Hematopoietic multipotent progenitor cell treated with erythropoietin and hydrocortisone succinate and interleukin-3 and kit ligand, for 4 days (in vitro differentiated cells): ENCODE results near the gene PFKFB4.

Experiments used
- DNase-seq: peaks from one replicate; pipeline ENCODE4 v3.0.0-alpha.2; 2015

The PFKFB4 gene

DNA sequence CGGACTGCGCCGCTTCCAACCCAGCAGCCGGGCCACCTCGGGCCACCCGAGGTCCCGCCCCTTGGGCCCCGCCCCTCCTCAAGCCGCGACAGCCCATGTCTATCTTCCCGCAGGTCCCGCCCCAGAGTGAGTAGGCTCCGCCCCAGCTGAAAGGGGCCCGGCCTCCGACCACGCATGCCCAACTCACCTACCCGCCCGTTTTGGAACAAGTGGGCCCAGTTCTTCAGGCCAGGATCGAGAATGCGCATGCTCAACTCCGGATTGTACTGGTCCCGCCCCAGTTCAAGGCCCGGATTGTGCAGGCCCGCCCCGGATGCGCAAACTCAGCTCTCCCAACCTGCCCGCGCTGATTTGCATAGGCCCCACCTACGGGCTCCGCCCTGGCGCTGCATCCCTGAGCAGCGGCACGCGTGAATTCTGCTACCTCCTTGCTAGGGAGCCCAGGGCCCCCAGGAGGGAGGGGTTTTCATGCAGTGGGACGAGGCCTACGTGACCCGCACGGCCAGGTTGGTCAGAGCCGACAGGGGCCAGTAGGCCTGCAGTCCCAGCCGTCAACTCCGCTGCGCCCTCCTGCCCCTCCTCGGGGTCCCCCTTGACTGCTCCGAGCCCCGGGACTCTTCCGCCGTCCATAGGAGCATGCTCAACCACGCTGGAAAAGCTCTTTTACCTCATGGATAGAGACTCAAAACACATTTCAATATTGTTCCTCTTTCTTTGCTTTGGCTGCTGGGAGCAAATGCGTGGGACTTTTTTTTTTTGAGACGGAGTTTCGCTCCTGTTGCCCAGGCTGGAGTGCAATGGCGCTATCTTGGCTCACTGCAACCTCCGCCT, at the start of gene PFKFB4:
Gene PFKFB4 (minus strand): TSS at position 8 of the 831 bp plus-strand sequence. CDS start 26 bp downstream, outside the sequence.
- DNase-seq: peak; percentile 100

DNA sequence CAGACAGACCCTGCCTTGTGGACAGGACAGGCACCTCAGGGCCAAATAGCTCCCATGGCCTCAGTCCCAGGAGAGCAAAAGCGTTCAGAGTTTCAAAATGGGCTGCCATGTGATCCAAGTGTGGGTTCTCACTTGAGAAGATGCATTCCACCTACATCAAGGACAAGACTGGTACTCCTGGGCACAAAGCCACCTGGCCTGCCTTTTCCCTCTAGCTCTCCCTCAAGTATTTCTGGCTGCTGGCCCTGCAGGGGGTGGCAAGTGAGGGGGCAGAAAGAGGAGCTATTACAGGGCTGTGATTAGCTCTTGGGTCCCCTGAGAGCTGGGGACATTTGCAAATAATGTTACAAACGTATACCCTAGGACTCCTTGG, 45.0 kb upstream of the PFKFB4 start:
- no peak for DNase-seq

DNA sequence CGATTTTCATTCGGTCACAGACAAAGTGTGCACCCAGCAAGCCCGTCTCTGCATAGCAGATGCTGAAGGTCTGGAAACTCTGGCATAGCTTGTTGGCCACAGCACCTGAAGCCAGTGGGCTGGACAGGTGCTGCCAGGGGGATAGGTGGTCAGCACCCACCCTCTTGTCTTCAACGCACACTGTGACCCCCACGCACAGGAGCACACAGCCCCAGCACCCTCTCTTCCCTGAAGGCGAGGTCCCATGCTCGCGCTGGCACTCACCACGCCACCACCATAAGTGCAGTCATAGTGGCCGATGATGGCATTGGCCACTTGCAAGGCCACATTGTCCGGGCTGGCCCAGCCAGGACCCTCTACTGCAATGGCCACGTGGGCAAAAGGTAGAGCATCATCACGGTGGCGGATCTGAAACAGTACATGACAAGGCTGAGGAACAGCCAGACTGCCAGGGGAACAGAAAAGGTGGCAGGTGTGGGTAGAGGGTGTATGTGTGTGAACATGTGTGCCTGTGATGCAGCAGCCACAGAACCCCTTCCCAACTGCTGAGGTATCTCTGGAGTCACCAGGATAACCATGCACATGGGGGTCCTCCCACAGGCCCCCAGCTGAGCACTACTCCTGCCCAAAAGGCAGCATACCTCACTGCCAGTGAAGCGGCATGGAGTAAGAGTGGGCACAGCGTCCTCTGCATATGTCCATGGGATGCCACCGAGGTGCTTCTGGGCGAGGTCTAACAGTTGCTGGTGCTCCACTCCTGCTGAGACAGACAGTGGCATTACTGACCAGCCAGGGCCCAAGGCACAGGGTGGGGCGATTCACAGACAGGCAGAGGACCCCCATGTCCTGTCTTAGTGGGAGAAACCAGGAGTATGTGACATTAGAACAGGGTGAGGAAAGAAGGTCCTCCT, 44.4 kb upstream of the PFKFB4 start:
- DNase-seq: no peak

DNA sequence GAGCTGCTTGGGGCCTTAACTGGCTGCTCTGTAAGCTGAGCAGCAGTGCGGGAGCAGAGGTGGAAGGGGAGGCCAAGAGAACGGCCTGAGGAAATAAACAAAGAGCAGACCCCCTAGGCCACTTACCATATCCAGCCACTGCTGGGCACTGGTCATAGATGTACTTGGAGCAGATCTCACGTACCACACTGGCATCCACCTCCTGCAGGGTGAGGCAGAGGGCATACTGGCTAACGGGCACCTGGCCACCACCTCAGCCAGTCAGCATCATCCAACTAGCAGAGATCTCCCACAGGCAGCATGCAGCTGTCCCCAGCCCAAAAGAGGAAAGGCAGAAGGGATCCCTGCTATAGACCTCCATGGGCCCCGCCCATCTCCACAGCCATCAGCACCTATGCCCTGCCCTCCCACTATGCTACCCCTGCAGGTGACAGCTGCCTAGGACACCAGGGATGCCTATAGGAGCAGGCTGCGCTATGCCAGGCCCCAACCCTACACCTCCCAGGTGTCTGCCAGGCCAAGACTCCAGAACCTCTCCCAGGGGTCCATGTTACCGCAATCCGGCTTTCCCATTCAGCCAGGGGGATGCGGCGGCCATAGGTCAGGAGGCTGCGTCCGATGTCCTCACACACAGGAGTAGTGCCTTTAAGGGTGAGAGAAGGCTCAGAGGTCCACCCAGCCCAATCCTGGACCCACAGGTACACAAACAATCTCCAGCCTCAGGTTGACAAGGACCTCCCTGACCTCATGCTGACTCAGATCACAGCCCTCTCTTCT, 43.1 kb upstream of the PFKFB4 start:
- DNase-seq: no peak

DNA sequence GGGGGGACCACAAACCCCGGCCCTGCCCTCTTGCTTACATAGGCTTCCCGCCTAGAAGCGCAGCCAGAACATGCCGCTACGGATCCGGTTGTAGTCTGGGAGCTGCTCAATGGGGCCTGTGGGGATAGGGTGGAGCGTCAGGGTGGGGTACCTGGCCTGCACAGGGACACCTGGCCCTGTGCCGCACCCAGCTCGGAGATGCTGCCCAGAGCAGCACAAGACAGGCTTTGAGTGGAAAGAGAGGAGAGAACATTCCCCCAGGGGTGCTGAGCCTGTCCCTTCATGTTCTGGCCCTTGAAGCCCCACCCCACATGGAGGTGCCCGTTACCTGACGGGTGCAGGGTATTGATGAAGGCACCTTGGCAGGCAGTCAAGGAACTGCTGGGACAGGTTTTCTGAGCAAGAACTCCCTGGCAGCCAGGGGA, 42.5 kb upstream of the PFKFB4 start:
- no peak for DNase-seq

DNA sequence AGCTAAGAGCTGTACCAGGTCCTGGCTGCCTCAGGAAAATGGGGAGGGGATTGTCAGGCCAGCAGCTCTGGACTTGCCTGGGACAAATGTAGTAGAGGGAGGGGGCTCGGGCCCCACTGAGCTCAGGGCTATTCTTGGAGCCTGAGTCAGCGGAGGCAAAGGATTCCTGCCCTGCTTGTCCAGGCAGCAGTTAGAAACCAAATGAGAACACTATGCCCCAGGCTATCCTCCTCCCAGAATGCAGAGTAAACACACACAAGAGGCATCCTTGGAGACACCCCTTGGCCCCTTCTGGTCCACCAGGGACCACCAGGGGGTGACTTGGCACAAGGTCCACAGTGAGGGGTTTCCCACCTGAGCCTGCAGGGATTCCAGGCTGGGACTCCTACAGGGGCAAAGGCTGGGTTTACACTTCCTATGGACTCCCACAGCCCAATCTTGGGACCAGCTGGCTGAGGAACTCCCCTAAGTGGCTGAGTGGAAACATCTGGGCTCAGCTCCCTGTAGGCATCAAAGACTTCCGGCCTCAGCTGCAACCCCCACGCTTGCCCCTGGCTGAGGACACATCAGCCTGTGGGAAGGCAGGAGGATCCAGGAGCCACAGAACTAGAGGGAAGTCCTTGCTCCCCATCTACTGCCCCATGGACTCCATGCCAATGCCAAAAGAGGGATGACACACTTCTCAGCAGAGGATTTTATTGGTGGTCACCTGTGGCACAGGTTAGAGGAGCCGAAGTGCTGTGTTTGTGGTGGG, 41.9 kb upstream of the PFKFB4 start:
- no peak for DNase-seq

DNA sequence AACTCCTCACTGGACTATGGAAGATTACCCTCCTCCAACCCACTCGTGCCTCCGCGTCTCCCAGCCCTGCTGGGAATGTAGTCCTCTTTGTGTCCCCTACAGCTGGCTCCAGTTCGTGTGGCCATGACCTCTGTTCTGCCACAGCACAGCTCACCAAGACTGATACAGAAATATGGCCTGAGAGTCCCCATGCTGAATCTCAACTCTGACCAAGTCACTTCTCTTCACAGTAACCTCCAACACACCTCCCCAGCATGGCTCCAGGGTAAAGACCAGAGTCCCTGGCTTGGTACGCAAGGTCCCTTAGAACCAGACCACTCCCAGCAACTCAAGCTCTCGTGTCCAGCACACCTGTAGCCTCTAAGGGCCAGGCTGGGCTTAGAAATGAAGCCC, 40.8 kb upstream of the PFKFB4 start:
- no peak for DNase-seq

DNA sequence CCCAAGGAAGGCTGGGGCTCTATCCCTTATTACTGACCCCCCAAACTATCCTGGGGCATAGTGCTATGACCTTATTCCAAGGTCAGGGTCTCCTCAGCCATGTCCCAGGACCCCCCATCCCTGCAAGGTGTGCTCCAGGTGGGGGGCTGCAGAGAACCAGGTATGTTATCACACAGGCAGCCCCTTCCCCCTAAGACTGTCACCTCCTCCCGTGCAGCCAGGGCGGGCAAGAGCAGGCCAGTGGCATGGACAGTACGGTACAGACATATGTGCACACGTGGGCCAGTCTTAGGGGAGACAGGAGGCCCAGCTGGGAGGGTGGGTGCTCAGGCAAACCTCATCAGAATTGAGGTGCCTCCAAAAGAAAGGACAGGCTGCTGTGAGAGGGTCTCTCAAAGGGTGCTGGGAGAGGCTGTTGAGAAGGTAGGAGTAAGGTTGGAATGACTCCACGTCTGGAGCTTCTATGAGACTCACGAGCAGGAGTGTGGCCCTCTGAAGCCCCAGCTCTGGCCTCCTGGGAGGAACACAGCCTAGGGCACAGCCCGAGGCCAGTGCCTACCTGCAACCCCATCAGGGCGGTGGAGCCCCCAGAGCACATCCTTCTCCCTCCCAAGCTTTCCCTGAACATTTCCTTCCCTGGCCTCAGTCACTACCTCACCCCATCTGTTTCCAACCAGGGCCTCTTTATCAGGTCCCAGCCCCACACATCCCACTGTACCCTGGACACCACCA, 40.2 kb upstream of the PFKFB4 start:
- DNase-seq: no peak

DNA sequence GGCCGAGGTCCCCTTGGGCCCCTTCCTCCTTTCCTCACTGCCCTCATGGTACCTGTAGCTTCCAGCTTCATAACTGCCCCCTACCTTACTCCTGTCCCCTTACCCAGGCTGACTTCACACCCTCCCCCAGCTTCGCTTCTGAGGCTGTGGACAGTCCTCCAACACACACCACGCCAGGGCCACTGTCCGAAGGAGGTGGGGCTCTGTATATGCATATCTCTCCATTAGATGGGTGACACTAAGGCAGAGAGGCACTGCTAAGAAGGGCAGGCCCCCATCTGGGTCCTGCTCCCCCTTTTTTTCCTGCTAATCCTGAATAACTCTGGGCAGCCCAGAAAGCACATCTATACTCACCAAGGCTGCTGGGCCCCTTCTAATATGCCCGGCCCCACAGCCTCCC, 39.6 kb upstream of the PFKFB4 start:
- no peak for DNase-seq

DNA sequence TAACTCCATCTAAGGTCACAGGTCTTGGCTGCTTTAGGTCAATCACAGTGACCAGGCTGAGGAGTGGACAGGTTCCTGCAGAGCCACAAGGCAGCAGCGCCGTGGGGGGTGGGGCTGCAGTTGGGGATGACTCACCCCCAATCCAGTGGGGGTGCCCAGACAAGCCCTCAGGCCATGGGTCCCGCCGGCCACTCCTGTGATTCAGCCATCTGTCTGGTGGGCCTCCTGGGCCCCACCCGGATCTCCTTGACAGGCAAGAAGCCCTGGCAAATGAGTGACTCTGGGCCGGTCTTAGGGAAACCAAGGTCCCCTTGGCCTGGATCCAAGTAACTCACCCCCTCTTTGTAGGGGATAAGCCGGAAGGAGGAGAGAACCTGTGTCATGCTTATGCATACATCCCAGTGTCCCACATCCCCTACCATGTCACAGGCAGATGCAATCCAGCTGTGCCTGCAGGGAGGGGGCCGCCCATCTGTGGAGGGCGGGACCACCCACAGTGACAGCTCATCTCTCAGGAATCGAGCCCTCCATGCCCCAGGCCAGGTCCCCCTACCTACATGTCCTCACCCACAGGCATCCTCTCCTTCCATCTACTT, 39.0 kb upstream of the PFKFB4 start:
- DNase-seq: peak; percentile 37

DNA sequence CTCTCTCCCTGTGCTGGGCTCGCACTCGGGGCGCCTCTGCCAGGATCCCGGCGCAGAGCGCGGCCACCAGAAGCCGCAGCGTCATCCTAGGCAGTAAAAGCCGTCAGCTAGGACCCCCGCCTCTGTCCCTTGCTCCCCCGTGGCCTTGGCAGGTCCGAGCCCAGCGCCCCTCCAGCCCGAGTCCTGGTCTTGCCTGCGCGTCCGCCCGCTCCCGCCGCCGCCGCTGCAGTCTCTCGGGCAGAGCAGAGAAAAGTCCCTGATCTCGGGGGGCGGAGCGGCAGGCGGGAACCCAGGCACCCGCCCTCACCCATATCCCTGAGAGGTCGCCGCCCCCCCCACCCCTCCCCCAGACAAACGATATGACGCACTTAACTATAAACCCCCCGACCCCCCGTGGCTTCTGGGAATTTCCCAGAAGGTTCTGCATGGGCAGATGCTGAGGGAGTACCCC, 38.5 kb upstream of the PFKFB4 start, which contains the start of gene COL7A1:
Gene COL7A1 (minus strand): TSS at position 255 of the 451 bp plus-strand sequence. CDS start 170 bp downstream, at position 85.
- no peak for DNase-seq

DNA sequence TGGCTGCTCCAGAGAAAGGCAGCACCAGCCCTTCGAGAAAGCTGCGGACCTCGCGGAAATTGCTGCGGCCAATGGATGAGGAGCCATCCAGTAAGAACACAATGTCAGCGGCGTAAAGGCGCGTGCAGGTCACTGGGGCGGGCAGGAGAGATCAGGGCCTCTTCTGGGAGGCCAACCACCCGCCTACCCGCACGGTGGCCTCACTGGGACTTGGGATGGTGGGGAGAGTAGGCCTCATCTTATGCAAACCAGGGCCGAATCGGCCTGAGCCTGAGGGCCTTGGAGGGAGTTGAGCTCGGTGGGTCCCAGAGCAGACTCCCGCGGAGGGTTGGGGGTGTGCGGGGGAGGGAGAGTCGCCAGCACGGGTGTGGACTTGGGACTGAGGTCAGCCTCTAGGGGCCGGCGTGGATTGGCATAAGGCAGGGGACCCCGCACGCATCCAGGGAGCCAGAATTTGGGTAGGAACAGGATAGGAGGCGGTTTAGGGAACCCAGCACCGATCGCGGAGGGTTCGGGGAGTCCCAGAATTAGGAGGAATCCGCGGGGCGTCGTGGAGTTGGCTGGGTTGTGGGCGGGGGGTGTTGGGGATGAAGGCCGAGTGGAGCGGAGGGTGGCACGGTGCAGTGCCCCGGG, 37.9 kb upstream of the PFKFB4 start:
- DNase-seq: no peak

DNA sequence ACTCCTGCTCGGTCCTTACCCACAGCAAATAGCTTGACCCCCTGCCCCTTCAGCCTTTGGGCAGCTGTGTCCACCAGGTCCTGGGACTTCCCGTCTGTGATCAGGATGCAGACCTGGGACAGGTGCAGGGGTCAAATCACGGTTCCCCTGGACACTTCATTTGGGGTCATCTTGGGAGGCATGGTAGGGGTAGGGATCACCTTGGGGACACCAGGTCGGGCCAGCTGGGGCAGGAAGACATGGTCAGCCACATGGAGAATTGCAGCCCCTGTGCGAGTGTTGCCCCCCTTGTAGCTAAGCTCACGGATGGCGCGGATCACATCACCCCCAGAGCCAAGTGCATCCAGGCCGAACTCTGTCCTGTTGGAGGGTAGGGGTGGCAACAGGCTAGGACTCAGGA, 36.7 kb upstream of the PFKFB4 start:
- DNase-seq: no peak

DNA sequence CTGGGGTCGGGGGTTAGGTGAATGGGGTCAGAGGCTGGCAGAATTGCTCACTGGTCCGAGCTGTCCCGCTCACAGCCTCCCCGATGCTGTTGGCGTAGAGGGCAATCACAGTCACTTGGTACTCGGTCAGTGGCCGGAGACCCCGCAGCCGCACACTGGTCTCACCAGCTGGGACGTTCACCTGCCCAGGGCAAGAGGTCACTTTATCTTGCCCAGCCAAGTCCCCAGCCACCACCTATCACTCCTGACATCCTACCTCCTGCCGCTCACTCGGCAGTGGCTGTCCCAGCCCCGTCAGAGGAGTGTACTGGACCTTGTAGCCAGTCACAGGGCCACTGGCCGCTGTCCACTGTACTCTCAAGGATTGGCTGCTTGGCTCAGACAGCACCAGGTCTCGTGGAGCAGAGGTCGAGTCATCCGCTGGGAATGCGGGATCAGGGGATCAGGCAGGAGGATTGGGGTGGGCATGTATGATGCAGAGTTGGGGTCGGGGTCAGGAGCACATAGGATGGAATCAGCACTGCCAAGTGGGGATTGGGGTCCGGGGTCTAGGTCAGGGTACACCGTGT, 36.0 kb upstream of the PFKFB4 start:
- DNase-seq: no peak

DNA sequence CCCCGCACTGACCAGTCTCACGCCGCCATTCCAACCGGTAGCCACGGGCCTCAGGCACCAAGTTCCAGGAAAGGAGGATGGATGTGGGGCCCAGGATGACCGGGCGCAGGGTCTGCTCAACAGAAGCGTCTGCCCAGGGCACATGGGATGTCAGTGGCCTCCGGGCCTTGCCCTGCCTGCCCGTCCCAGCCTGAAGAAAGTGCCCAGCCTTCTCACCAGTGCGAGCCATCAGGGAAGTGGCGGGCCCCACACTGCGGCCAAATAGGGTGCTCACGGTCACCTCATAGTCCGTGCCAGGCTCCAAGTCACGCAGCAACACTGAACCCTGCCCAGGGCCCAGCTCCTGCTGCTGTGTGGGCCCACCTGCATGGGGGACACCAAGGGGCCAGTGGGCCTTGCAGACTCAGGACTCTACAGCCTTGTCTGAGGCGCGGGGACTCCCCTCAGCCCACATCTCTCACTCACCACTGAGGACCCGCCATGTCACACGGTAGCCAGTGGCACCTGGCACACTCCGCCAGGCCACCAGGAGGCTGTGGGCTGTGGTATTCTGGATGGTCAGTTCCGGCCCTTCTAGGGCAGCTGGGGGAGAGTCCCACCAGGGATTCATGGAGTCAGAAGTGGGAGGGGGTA, 35.4 kb upstream of the PFKFB4 start:
- no peak for DNase-seq

DNA sequence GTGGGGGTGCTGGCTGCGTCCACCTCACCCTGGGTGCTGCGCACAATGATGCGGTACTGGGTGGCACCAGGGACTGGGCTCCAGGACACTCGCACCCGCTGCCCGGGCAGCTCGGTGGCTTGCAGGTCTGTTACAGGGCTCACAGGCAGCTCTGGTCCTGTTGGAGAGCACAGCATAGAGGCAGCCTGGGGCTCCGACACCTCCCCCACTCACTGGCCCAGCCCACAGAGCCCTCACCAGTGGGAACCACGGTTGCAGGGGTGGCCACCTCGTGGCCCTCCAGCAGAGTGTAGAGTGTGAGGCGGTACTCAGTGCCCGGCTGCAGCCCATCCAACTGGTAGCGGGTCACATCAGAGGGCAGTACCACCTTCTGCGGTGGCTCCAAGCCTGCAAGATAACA, 34.8 kb upstream of the PFKFB4 start:
- no peak for DNase-seq

DNA sequence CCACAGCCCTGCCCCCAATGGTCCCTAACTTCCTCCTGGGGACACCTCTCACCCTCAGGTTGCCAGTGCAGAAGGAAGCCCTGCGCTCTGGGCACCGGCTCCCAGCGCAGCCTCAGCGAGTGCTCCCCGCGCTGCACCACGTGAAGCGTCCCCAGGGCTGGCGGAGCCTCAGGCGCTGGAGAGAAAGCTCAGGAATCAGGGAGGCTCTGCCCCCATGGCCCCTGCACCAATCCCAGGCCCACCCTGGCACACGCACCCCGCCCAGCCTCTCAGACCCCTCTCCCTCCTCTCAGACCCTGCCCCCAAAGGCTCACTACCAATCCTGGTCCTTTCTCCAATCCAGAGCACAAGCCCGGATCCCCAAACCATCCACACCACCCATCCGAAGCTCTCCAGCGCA, 31.6 kb upstream of the PFKFB4 start:
- DNase-seq: no peak

DNA sequence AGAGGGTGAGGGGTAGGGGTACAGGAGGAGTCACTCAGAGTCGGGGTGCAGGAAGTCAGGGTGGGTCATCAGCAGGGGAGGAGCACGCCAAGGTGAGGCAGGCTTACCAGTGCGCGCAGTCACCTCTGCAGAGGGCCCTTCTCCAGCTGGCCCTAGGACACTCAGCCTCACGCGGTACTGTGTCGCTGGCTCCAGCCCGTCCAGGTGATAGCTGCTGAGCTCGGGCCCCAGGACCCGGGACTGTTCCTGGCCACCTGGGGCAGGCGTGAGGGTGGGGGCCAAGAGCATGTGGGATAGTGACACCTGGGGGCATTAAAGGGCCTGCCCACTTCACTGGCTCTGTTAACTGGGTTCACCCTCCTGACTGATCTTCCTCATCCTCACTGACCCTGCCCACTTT, 31.1 kb upstream of the PFKFB4 start:
- no peak for DNase-seq

DNA sequence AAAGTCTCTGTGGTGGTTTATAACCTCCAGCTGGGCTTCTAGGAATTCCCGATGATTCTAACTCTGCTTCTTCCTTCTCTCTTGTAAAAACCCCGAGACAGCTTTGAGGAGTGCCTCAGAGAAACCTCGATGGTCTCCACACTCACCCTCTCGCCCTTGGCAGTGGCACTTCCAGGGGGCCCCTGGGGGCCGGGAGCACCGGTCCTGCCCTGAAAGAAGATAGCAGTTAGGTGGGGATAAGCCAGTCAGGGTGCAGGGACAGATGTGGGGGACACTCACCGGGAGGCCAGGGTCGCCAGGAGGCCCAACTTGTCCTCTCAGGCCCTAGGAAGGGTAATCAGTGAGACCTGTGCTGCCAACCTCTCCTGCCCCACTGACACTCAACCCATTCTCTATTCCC, 28.8 kb upstream of the PFKFB4 start:
- no peak for DNase-seq

DNA sequence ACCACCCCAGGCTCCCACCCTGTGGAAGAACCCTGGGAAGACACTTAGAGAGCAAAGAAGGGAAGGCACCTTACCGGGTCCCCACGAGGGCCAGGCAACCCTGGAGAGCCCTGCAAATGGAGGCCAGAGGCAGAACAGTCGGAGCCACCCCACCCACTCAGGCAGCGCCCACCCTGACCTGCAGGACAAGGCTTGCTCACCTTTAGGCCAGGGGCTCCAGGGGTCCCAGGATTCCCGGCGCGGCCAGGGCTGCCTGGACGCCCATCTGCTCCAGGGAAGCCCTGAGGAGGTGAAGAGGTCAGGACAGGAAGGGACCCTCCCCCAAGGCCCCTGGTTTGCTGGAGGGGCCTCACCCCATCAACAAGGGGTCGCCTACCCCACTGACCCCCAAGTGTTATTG, 28.2 kb upstream of the PFKFB4 start:
- no peak for DNase-seq
